ACHN (cell line): ENCODE results near the gene GLP1R.

ENCODE experiments used
- DNase-seq: peaks from one replicate; pipeline ENCODE4 v3.0.0-alpha.2; 2015
- in situ Hi-C: cut with HindIII; loops from 2 replicates; pipeline ENCODE4 v1.10.0; 2017; ENCODE audit warnings: low sequenced_read_pairs, low pct_ligation_motif_present, low pct_unique_long_range_greater_than_20kb

The GLP1R gene

GRCh38 chr6:39040080-39040673 lies 8.4 kb upstream of the GLP1R start:
- no peak for DNase-seq
- in situ Hi-C loops: no loop called here

- in situ Hi-C loops: no loop called here
- DNase-seq: no peak
These were observed 7.5 kb upstream of the GLP1R start for GRCh38 chr6:39041072-39041471.

- no peak for DNase-seq
- in situ Hi-C loops: no loop called here
These were observed 4.8 kb upstream of the GLP1R start for GRCh38 chr6:39043776-39044175.

- in situ Hi-C loops: no loop called here
- no peak for DNase-seq
These were observed 4.4 kb upstream of the GLP1R start for GRCh38 chr6:39044181-39044580.

- DNase-seq: no peak
- in situ Hi-C loops: no loop called here
These were observed 900 bp upstream of the GLP1R start for GRCh38 chr6:39047434-39048327.

- no peak for DNase-seq
- in situ Hi-C loops: no loop called here
These were observed 1.1 kb downstream of the GLP1R start for GRCh38 chr6:39049575-39050283.

DNA sequence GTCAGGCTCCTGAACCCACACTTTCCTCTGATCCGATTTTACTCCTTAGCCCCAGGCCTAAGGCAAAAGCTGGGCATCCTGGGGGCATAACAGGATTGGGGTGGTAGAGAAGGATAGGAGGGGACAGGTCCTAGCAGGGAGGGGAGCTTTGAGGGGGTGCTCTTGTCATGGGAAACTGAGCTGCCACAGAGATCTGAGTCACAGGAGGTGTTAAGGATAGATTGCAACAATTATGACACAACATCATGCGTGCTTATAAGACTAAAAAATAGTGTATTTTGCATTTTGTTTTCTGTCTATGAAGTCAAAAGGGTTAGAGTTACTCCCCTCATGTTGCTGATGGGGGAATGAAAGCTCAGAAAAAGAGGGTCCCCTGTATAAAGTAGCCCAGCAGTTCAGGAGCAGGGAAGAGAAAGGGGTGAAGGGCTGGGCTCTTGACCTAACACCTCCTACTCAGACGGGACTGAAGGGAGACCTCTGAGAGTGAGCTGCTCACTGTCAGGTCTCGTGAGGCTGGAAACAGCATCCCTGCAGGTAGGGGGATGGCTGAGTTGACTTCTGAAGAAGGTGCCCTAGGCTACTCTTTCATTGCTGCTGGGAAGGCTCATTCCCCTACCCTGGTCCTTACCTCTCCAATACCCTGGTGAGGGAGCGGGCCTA lies 2.0 kb downstream of the GLP1R start:
- in situ Hi-C loops: no loop called here

GRCh38 chr6:39051399-39052122 lies 3.0 kb downstream of the GLP1R start:
- in situ Hi-C loops: no loop called here
- no peak for DNase-seq

More for the DNA sequence above, 2.0 kb downstream of the GLP1R start:
- DNase-seq: no peak

DNA sequence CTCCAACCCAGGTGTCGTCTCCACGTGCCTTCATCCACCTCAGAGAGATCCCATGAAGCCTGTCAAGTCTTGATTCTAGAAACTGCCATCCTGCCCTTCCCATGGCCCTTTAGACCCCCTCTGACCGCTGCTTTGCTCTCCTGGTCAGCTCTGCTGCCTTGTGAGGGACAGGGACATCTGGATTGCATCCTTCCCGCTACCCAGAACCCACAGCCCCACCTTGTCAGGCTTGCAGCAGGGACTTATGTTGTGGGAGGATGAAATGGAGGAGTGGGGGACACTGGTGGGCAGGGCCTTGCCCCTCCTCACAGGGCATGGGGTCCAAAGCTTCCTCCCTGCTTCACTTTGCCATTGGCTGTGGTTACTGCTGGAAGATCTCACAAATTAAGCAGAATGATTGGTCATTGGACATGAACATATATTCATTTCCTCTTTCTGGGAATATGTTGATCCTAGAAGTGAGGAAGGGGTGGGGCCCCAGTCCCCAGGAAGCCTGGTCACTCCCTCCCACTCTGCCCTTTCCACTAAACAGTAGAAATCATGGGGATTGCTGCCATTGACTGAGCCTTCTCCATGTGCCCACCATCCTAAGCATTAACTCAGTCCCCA lies 4.5 kb downstream of the GLP1R start:
- in situ Hi-C loops: no loop called here
- DNase-seq: no peak

DNA sequence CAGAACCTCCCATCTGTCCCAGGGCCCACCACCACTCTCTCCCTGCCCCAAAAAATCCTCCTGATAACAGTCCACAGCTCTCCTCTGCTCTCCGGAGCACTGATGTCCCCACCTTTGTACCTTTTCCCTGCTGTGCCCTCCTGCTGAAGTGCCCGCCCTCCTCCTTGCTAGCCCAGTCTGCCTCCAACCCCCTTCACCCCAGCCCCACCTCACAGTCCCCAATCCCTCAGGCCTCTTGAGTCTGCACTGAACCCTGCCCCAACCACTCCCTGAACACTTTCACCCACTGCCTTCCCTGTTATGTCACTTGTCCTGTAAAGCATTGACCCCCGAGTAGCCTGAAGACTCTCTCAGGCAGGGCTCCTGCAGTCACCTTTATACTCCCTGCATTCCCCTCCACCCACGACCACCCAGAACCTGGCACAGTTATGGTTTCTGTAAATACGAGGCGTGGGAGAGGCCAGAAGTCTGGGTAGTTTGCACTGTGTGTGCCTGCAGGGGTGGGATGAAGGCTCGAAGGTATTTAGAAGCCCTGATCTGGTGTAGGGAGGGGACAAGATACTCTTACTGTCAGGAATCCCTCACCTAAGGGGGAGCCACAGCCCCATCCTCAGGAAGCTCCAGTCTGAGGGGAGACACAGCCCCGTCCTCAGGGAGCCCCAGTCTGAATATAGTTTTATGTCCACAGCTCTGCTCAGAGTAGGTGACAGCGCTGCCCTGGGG lies 5.4 kb downstream of the GLP1R start:
- DNase-seq: no peak
- in situ Hi-C loops: no loop called here

DNA sequence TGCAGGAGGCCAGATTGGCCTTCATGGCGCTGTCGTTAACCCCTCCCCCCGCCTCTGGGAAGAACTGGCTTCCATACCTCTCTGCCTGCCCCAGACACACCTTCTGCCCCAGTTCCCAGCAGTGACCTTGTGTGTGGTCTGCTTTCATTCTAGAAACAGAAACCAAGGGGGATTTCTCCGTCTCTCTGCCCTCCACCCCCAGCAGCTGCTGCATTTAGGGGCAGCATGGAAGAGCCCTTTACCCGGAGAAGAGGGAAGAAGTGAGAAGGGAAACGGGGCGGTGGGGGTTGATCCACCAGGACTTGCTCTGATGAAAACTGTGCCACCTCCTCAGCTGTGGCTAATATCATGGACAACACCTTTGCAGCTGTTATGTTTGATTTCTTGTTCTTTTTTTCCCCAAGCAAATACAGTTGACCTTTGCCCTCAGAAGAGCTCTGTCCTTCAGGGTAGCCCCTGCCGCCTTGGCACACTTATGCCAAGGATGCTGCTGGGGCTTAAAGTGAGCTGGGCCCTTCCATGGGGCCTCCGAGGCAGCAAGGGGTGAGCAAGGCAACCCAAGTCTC lies 6.1 kb downstream of the GLP1R start:
- DNase-seq: no peak
- in situ Hi-C loops: no loop called here

DNA sequence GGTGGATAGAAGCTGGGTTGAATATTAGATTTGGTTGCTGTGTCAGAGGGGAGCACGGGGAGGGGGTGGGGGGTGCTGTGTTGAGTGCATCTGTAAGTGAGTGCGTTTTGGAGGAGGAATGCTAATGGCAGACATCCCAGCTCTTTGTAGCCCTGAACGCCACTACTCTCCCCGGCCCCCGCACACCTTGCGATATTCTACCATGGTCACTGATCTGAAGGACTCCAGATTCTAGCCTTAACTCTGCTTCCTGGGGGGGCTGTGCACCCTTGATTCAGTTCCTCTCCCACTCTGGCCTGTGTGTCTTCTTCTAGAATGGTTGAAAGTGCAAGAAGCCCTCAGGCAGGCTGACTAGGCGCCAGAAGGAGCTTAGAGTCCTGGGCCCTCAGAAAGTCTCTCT lies 7.1 kb downstream of the GLP1R start:
- DNase-seq: no peak
- in situ Hi-C loops: no loop called here

DNA sequence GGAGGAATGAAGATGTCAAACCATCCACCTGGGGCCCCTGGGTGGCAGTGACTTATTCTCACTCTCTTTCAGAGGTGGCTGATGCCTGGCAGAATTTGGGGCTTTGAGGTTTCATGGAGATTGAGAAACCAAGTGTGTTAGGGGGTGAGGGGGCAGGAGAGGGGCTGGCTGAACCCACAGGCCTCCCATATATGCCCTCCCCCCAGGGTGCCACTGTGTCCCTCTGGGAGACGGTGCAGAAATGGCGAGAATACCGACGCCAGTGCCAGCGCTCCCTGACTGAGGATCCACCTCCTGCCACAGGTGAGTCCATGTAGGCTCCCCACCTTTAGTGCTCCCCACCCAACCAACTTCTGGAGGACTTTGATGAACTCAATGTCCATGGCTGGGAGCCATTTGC lies 7.6 kb downstream of the GLP1R start:
- in situ Hi-C loops: no loop called here

DNA sequence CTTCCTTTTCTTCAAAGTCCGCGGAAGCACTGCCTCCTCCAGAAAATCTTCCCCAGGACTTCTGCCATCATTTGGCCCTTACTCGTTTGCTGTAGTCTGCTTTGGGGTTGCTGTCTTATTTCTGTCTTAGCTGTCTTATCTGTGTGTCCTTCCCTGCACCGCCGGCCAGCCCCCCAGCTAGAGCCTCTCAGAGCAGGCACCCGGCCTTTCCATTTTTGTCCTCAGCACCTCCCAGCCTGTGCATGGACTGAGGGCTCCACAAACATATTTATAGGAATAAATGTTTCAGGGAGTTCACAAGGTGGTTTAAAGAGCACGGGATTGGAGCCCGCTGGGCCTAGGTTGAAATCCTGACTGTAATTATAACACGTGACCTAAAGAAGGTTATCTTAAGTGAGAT lies 8.1 kb downstream of the GLP1R start:
- no peak for DNase-seq
- in situ Hi-C loops: no loop called here

More for the DNA sequence above, 7.6 kb downstream of the GLP1R start:
- DNase-seq: no peak

DNA sequence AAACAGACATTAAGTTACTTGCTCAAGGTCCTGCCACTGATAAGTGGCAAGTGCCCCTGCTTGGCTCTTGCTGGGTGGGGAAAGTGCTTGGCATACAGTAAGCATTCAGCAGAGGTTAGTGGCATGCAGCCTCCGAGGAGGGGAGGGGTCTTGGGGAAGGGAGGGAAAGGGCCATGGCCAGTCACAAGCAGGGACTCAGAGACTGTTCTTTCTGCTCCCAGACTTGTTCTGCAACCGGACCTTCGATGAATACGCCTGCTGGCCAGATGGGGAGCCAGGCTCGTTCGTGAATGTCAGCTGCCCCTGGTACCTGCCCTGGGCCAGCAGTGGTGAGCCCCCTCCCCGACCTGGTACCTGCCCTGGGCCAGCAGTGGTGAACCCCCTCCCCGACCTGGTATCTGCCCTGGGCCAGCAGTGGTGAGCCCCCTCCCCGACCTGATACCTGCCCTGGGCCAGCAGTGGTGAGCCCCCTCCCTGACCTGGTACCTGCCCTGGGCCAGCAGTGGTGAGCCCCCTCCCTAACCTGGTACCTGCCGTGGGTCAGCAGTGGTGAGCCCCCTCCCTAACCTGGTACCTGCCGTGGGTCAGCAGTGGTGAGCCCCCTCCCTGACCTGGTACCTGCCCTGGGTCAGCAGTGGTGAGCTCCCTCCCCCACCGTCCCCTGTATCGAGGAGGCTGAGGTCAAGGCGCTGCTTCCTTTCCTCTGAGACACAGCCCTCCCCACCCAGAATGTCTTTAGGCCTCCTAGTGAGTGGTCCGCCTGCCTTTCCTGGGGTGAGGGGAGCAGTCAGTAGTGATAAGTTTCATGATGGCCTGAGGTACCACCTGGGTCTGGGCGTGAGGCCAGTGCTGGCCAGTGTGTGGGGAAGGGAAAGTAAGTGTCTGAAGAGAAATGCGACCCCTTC lies 8.9 kb downstream of the GLP1R start:
- no peak for DNase-seq
- in situ Hi-C loops: no loop called here

- no peak for DNase-seq
- in situ Hi-C loops: no loop called here
These were observed 10.0 kb downstream of the GLP1R start for GRCh38 chr6:39058471-39059147.
